Activated naive CD4-positive, alpha-beta T cell treated with anti-CD3 and anti-CD28 coated beads for 36 hours (primary cell): ENCODE measurements around the gene PBX1. TPM values are rescaled to one million over a fixed set of nuclear protein-coding genes. Genes with fewer than 3 reads are reported as not detected.

Experiments used
- CTCF ChIA-PET: fragments of 350-600 bp; sonication (Branson Sonifier 250); formaldehyde crosslinking; loops from one replicate; lab custom pipeline; 2021; ENCODE audit warnings: antibody characterized with exemption; lab: Charles Lee
- DNase-seq: peaks from one replicate; pipeline ENCODE4 v3.0.0-alpha.2; 2020
- H3K27ac Mint-ChIP-seq: one replicate; pipeline ENCODE4 v1.8.0; 2021; ENCODE audit warnings: mild to moderate bottlenecking, mixed read lengths
- H3K27me3 Mint-ChIP-seq: one replicate; pipeline ENCODE4 v1.8.0; 2021; ENCODE audit warnings: low read depth, mixed read lengths
- H3K36me3 Mint-ChIP-seq: one replicate; pipeline ENCODE4 v1.8.0; 2021; ENCODE audit warnings: low read depth, mixed read lengths
- H3K4me1 Mint-ChIP-seq: one replicate; pipeline ENCODE4 v1.8.0; 2021; ENCODE audit warnings: low read depth, mixed read lengths
- H3K4me3 Mint-ChIP-seq: one replicate; pipeline ENCODE4 v1.8.0; 2021; ENCODE audit warnings: mild to moderate bottlenecking, moderate library complexity, mixed read lengths
- H3K9me3 Mint-ChIP-seq: one replicate; pipeline ENCODE4 v1.8.0; 2021; ENCODE audit warnings: mixed read lengths
- intact Hi-C: fragments of 100-400 bp; cut with micrococcal nuclease; formaldehyde crosslinking; loops from one replicate; pipeline ENCODE4 v1.15.1; 2023
- total RNA-seq, 2 experiments: library from RNA; stranded (reverse); gene quantifications; one replicate each; pipeline ENCODE4 v1.2.3, GENCODE V29; 2021

The PBX1 gene
- total RNA-seq, 2 experiments from 2014 or later = 0.27 to 0.31 TPM

- no peak overlapping the region for H3K27ac Mint-ChIP-seq
- intact Hi-C loops = no loop called here
- no peaks in the 10 kb centered on the region for H3K4me1 Mint-ChIP-seq
- H3K27me3 Mint-ChIP-seq = peaks cover 3% of the 10 kb centered on the region
- no peaks in the 10 kb centered on the region for H3K36me3 Mint-ChIP-seq
- DNase-seq = no peak
- H3K4me3 Mint-ChIP-seq = no peak overlapping the region
- no peaks in the 10 kb centered on the region for H3K9me3 Mint-ChIP-seq
- CTCF ChIA-PET = no interaction called here
These were observed 283.9 kb downstream of the PBX1 start for GRCh38 chr1:164842870-164843269.

- Mint-ChIP-seq H3K27me3 (no peaks in the 10 kb centered on the region), H3K9me3 (no peaks in the 10 kb centered on the region), H3K27ac (no peak overlapping the region), H3K4me1 (no peaks in the 10 kb centered on the region), H3K36me3 (no peaks in the 10 kb centered on the region), H3K4me3 (no peak overlapping the region)
- no peak for DNase-seq
- CTCF ChIA-PET = no interaction called here
- intact Hi-C loops = no loop called here
These were observed 284.9 kb downstream of the PBX1 start for GRCh38 chr1:164843743-164844500.

GRCh38 chr1:164846731-164847691 lies 288.0 kb downstream of the PBX1 start:
- intact Hi-C loops = no loop called here
- Mint-ChIP-seq H3K9me3 (no peaks in the 10 kb centered on the region), H3K4me1 (no peaks in the 10 kb centered on the region), H3K27ac (no peak overlapping the region), H3K4me3 (no peak overlapping the region), H3K36me3 (no peaks in the 10 kb centered on the region), H3K27me3 (no peaks in the 10 kb centered on the region)
- CTCF ChIA-PET = interaction anchor here (0.5 kb wide), 1 partner anchor 740 kb away, joined by 3 read pairs; no protein-coding TSS in a partner anchor
- DNase-seq = no peak

GRCh38 chr1:164853146-164853545 lies 294.2 kb downstream of the PBX1 start:
- Mint-ChIP-seq H3K27ac (no peak overlapping the region), H3K4me1 (no peaks in the 10 kb centered on the region), H3K27me3 (no peaks in the 10 kb centered on the region), H3K9me3 (no peaks in the 10 kb centered on the region), H3K4me3 (no peak overlapping the region), H3K36me3 (no peaks in the 10 kb centered on the region)
- intact Hi-C loops = no loop called here
- CTCF ChIA-PET = no interaction called here
- DNase-seq = no peak

GRCh38 chr1:164855716-164856329 lies 296.8 kb downstream of the PBX1 start:
- H3K27me3 Mint-ChIP-seq = no peaks in the 10 kb centered on the region
- CTCF ChIA-PET = no interaction called here
- H3K4me1 Mint-ChIP-seq = no peaks in the 10 kb centered on the region
- DNase-seq = no peak
- intact Hi-C loops = no loop called here
- H3K4me3 Mint-ChIP-seq = no peak overlapping the region
- no peaks in the 10 kb centered on the region for H3K36me3 Mint-ChIP-seq
- no peak overlapping the region for H3K27ac Mint-ChIP-seq
- H3K9me3 Mint-ChIP-seq = peaks cover 2% of the 10 kb centered on the region

GRCh38 chr1:164856381-164856780 lies 297.4 kb downstream of the PBX1 start:
- DNase-seq = no peak
- Mint-ChIP-seq H3K4me3 (no peak overlapping the region), H3K27me3 (no peaks in the 10 kb centered on the region), H3K27ac (no peak overlapping the region), H3K36me3 (no peaks in the 10 kb centered on the region), H3K4me1 (no peaks in the 10 kb centered on the region), H3K9me3 (peaks cover 2% of the 10 kb centered on the region)
- intact Hi-C loops = no loop called here
- CTCF ChIA-PET = no interaction called here

GRCh38 chr1:164857439-164857838 lies 298.5 kb downstream of the PBX1 start:
- Mint-ChIP-seq H3K36me3 (no peaks in the 10 kb centered on the region), H3K4me3 (no peak overlapping the region), H3K9me3 (peaks cover 2% of the 10 kb centered on the region), H3K4me1 (no peaks in the 10 kb centered on the region), H3K27ac (no peak overlapping the region), H3K27me3 (no peaks in the 10 kb centered on the region)
- intact Hi-C loops = no loop called here
- CTCF ChIA-PET = no interaction called here
- DNase-seq = no peak

GRCh38 chr1:164858096-164858632 lies 299.2 kb downstream of the PBX1 start:
- intact Hi-C loops = no loop called here
- Mint-ChIP-seq H3K4me1 (no peaks in the 10 kb centered on the region), H3K4me3 (no peak overlapping the region), H3K36me3 (no peaks in the 10 kb centered on the region), H3K27ac (no peak overlapping the region), H3K9me3 (peaks cover 2% of the 10 kb centered on the region), H3K27me3 (no peaks in the 10 kb centered on the region)
- DNase-seq = no peak
- CTCF ChIA-PET = no interaction called here

GRCh38 chr1:164861632-164862031 lies 302.6 kb downstream of the PBX1 start:
- no peaks in the 10 kb centered on the region for H3K36me3 Mint-ChIP-seq
- H3K27ac Mint-ChIP-seq = no peak overlapping the region
- CTCF ChIA-PET = no interaction called here
- peaks cover 2% of the 10 kb centered on the region for H3K9me3 Mint-ChIP-seq
- H3K4me3 Mint-ChIP-seq = no peak overlapping the region
- intact Hi-C loops = no loop called here
- no peaks in the 10 kb centered on the region for H3K27me3 Mint-ChIP-seq
- DNase-seq = no peak
- H3K4me1 Mint-ChIP-seq = no peaks in the 10 kb centered on the region

- intact Hi-C loops = no loop called here
- H3K36me3 Mint-ChIP-seq = no peaks in the 10 kb centered on the region
- no peak for DNase-seq
- peaks cover 2% of the 10 kb centered on the region for H3K9me3 Mint-ChIP-seq
- CTCF ChIA-PET = no interaction called here
- H3K4me1 Mint-ChIP-seq = no peaks in the 10 kb centered on the region
- H3K27ac Mint-ChIP-seq = no peak overlapping the region
- no peak overlapping the region for H3K4me3 Mint-ChIP-seq
- no peaks in the 10 kb centered on the region for H3K27me3 Mint-ChIP-seq
These were observed 304.1 kb downstream of the PBX1 start for GRCh38 chr1:164863056-164863455.

GRCh38 chr1:164864161-164864560 lies 305.2 kb downstream of the PBX1 start:
- H3K4me1 Mint-ChIP-seq = no peaks in the 10 kb centered on the region
- DNase-seq = no peak
- CTCF ChIA-PET = no interaction called here
- no peaks in the 10 kb centered on the region for H3K36me3 Mint-ChIP-seq
- peaks cover 2% of the 10 kb centered on the region for H3K9me3 Mint-ChIP-seq
- H3K27ac Mint-ChIP-seq = no peak overlapping the region
- H3K4me3 Mint-ChIP-seq = no peak overlapping the region
- no peaks in the 10 kb centered on the region for H3K27me3 Mint-ChIP-seq
- intact Hi-C loops = no loop called here

- H3K4me1 Mint-ChIP-seq = no peaks in the 10 kb centered on the region
- no peaks in the 10 kb centered on the region for H3K9me3 Mint-ChIP-seq
- no peak overlapping the region for H3K27ac Mint-ChIP-seq
- H3K36me3 Mint-ChIP-seq = no peaks in the 10 kb centered on the region
- no peak for DNase-seq
- no peak overlapping the region for H3K4me3 Mint-ChIP-seq
- CTCF ChIA-PET = no interaction called here
- H3K27me3 Mint-ChIP-seq = no peaks in the 10 kb centered on the region
- intact Hi-C loops = no loop called here
These were observed 306.4 kb downstream of the PBX1 start for GRCh38 chr1:164865385-164865784.
